Kasumi-1 (cell line): ENCODE measurements around the gene ZFAND4.
"Not testable (repeated sequence)": the region's sequence is repeated elsewhere in the genome, so short reads cannot be mapped to it uniquely, and the experiment has no call there.

Experiments
- DNase-seq, 2 experiments: peaks; one replicate each; lab custom pipeline; 2025; lab: John Stamatoyannopoulos, UW

The ZFAND4 gene

GRCh38 chr10:45589868-45590267, 82.7 kb downstream of the ZFAND4 start:
- DNase-seq: no peak

DNA sequence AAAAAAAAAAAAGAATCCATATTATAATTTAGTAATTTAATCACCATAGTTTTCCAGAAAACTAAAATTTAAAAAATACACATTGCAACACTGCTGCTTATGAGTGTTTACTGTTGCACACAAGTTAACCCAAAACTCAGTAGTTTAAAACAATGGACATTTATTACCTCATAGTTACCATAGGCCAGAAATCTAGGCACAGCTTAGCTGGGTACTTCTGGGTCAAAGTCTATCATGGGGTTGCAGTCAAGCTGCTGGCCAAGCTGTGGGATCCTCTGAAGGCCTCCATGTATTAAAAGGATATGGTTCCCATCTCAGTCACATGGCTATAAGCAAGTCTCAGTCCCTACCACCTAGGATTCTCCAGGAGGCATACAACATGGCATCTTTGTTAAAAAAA, 83.6 kb downstream of the ZFAND4 start:
- no peak for DNase-seq

DNA sequence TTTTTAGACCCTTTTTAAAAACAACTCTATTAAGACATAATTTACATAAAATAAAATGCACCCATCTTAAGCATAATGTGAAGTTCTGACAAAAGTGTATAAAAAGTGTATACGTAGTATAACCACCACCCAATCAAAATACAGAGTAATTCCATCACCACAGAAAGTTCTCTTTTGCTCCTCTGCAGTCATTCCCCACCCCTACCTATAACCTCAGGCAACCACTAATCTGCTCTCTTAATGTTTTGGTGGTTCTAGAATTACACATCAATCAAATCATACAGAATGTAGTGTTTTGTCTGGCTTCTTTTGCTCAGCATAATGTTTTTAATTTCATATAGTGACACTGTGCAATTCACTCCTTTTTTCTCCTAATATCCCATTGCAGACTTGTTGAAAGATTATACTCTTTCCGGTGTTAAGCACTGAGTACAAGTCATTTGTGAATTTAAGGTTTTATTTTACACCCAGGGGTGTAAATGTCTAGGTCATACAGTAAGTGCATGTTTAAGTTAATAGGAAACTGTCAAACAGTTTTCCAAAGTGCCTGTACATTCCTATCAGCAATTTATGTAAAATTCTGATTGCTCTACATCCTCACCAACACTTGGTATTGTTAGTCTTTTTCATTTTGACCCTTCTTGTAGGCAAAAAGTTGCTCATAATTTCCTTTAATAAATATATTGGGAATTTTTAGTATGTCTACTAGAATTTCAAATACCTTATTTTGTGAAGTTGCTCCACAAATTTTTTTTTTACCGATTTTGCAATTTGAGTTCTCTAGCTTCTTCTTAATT, 86.3 kb downstream of the ZFAND4 start:
- no peak for DNase-seq

GRCh38 chr10:45585131-45585530, 87.4 kb downstream of the ZFAND4 start:
- no peak for DNase-seq

DNA sequence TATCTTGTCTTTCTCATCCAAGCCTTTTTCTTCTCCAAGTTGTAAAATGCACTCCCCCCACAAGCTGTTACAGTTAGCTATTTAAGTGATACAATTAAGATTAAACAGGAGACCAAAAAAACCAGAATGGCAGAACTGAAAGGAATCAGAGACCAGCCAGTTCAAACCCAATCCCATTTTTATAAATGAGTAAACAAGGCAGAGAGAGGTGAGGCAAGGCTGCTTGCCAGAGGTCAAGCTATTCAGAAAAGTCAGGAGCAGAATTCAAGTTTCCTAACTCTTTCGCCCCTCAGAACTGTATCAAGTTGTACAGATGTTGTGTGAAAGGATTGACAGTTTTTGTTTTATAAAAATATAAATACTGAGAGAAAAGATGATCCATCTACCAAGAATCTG, 90.2 kb downstream of the ZFAND4 start:
- DNase-seq: no peak

GRCh38 chr10:45581582-45582385, 90.8 kb downstream of the ZFAND4 start:
- no peak for DNase-seq

- DNase-seq: no peak
Observed at GRCh38 chr10:45581216-45581549, 91.4 kb downstream of the ZFAND4 start.

- DNase-seq: no peak
Observed at GRCh38 chr10:45580371-45581215, 92.0 kb downstream of the ZFAND4 start.

GRCh38 chr10:45578384-45578971, 94.1 kb downstream of the ZFAND4 start:
- no peak for DNase-seq

DNA sequence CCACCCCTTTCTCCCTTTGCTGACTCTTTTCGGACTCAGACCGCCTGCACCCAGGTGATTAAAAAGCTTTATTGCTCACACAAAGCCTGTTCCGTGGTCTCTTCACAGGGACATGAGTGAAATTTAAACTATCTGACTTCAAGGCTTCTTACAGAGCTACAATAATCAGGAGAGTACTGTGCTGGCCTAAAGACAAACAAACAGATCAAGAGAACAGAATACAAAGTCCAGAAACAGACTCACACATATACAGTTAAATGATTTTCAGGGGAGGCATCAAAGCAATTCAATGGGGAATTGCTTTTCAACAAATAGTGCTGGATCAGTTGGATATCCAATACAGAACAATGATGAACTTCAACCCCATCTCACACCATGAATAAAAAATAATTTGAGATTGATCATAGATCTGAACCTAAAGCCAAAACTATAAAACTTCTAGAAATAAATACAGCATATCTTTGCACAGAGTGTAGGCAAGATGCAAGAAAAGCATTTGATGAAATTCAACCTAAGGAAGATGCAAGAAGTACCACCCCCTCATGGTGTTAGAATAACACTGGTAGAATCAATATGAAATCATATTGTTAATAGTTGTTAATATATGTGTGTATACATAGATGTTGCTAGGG, 96.5 kb downstream of the ZFAND4 start:
- DNase-seq: no peak

- DNase-seq: not testable (repeated sequence)
Observed at GRCh38 chr10:45575032-45575761, 97.4 kb downstream of the ZFAND4 start.

DNA sequence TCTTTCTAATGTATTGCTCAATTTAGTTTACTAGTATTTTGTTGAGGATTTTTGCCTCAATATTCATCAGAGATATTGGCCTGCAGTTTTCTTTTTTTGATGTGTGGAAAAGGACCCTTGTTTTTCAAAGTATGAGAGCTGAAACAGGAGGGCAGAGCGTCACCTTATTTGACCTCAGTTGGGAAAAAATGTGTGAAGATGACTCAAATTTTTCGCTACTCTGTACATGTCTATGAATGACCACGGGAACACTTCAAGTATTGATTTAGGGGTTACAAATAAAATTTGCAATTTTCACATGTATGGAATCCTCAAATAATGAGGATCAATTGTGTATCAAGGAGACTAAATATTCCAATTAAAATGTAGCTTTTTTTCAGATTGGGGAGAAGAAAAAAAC, 103.1 kb downstream of the ZFAND4 start:
- DNase-seq: no peak

GRCh38 chr10:45566415-45566814, 106.2 kb downstream of the ZFAND4 start:
- no peak for DNase-seq
